Measurements from ENCODE around the gene NEK4. TPM values are rescaled to one million over a fixed set of nuclear protein-coding genes. Genes with fewer than 3 reads are reported as not detected.

The NEK4 gene
- total RNA-seq, 1 donor from 2014 or later = 11.4 TPM

GRCh38 chr3:52705688-52706686 is 64.8 kb downstream of the NEK4 start, which contains the start of the genes GLT8D1 and SPCS1:
Gene GLT8D1, minus strand, starts transcription at chr3:52705791. Its CDS starts 5,331 bp downstream, at chr3:52700460.
Gene SPCS1, plus strand, starts transcription at chr3:52706106. Its CDS starts 141 bp downstream, at chr3:52706247.
- H3K4me1 ChIP-seq = peaks cover 10 to 23% of the 10 kb centered on the region in 2 donors
- H3K9me3 ChIP-seq = no peaks in the 10 kb centered on the region
- no peaks in the 10 kb centered on the region for H3K27me3 ChIP-seq
- peak within 1 kb of the TSS; percentile 85 to 86 for H3K4me3 ChIP-seq
- H3K27ac ChIP-seq = peak within 1 kb of the TSS; percentile 85 to 89
- peak in 1 of 2 donors; percentile 89 for DNase-seq (ENCODE audit: low spot score in 2 of 2)
- intact Hi-C loops (cut with DNase I) = loop anchor here (1.0 to 10.0 kb wide), 3 partner anchors 20 to 1179 kb away; partner anchors contain the start of genes ACTR8, GNL3, PARP3 and RRP9
- peaks cover 0 to 9% of the 10 kb centered on the region in 2 donors for H3K36me3 ChIP-seq
- no peak for TF ChIP-seq CTCF (IDR thresholded peaks at IDR 0.05)

GRCh38 chr3:52705438-52705687 is 65.4 kb downstream of the NEK4 start:
- intact Hi-C loops (cut with DNase I) = loop anchor here (1.0 to 10.0 kb wide), 3 partner anchors 19 to 1179 kb away; partner anchors contain the start of genes ACTR8, GNL3, PARP3 and RRP9
- Histone ChIP-seq H3K36me3 (peaks cover under 1 to 9% of the 10 kb centered on the region in 2 donors), H3K4me1 (peaks cover 10 to 23% of the 10 kb centered on the region in 2 donors)

GRCh38 chr3:52704611-52705437 is 65.9 kb downstream of the NEK4 start:
- H3K27me3 ChIP-seq = no peaks in the 10 kb centered on the region
- peak overlapping the region; percentile 85 to 86 for H3K4me3 ChIP-seq
- DNase-seq (ENCODE audit: low spot score in 2 of 2) = peak in 1 of 2 donors; percentile 64
- H3K36me3 ChIP-seq = peaks cover 5 to 9% of the 10 kb centered on the region in 2 donors
- intact Hi-C loops (cut with DNase I) = loop anchor here (1.0 to 10.0 kb wide), 3 partner anchors 19 to 1180 kb away; partner anchors contain the start of genes ACTR8, GNL3, PARP3 and RRP9
- peak overlapping the region; percentile 85 to 89 for H3K27ac ChIP-seq
- peaks cover 10 to 23% of the 10 kb centered on the region in 2 donors for H3K4me1 ChIP-seq
- no peak for TF ChIP-seq CTCF (IDR thresholded peaks at IDR 0.05)
- H3K9me3 ChIP-seq = no peaks in the 10 kb centered on the region

More at GRCh38 chr3:52705438-52705687, 65.4 kb downstream of the NEK4 start:
- H3K27ac ChIP-seq = peak overlapping the region; percentile 85 to 89
- H3K9me3 ChIP-seq = no peaks in the 10 kb centered on the region
- no peaks in the 10 kb centered on the region for H3K27me3 ChIP-seq
- TF ChIP-seq CTCF (IDR thresholded peaks at IDR 0.05) = no peak
- H3K4me3 ChIP-seq = peak overlapping the region; percentile 85 to 86
- no peak for DNase-seq (ENCODE audit: low spot score in 2 of 2)

- Histone ChIP-seq H3K4me3 (no peak overlapping the region), H3K27ac (peak overlapping the region in 1 of 2 donors; percentile 89), H3K4me1 (peaks cover 10 to 23% of the 10 kb centered on the region in 2 donors), H3K36me3 (peaks cover 3 to 11% of the 10 kb centered on the region in 2 donors), H3K9me3 (no peaks in the 10 kb centered on the region), H3K27me3 (no peaks in the 10 kb centered on the region)
- no peak for DNase-seq (ENCODE audit: low spot score in 2 of 2)
- intact Hi-C loops (cut with DNase I) = loop anchor here (10.0 kb wide), 2 partner anchors 759 to 1181 kb away; partner anchors contain the start of genes ACTR8, PARP3 and RRP9
- no peak for TF ChIP-seq CTCF (IDR thresholded peaks at IDR 0.05)
Observed at GRCh38 chr3:52703341-52703740, 67.4 kb downstream of the NEK4 start.

GRCh38 chr3:52697632-52697965 is 73.1 kb downstream of the NEK4 start:
- intact Hi-C loops (cut with DNase I) = no loop called here
- Histone ChIP-seq H3K36me3 (peaks cover 49 to 62% of the 10 kb centered on the region in 2 donors), H3K4me3 (no peak overlapping the region), H3K27me3 (no peaks in the 10 kb centered on the region), H3K4me1 (no peaks in the 10 kb centered on the region), H3K9me3 (no peaks in the 10 kb centered on the region), H3K27ac (no peak overlapping the region)
- TF ChIP-seq CTCF (IDR thresholded peaks at IDR 0.05) = no peak
- no peak for DNase-seq (ENCODE audit: low spot score in 2 of 2)

Measured in ascending aorta (tissue), 2 donors.